ENCODE measurements around the gene PIM2.

DNA sequence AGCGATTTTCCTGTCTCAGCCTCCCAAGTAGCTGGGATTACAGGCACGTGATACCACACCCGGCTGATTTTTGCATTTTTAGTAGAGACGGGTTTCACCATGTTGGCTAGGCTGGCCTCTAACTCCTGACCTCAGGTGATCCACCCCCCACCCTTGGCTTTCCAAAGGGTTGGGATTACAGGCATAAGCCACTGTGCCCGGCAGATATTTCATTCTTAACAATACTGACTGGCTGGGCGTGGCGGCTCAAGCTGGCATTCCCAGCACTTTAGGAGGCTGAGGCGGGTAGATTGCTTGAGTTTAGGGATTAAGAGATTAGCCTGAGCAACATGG, 19.8 kb downstream of the PIM2 start:
- TF ChIP-seq POLR2A (IDR thresholded peaks at IDR 0.05; ENCODE audit: borderline replicate concordance, extremely low read depth, insufficient read depth, insufficient read length) (no peak), EZH2 (IDR thresholded peaks at IDR 0.05) (no peak), EZH2phosphoT487 (IDR thresholded peaks at IDR 0.05; ENCODE audit: borderline replicate concordance) (no peak), REST (IDR thresholded peaks at IDR 0.05; ENCODE audit: low read depth) (no peak), ZBTB33 (IDR thresholded peaks at IDR 0.05; ENCODE audit: extremely low read depth, insufficient replicate concordance, low read length) (no peak), EGR1 (IDR thresholded peaks at IDR 0.05; ENCODE audit: low read depth) (no peak), SIN3A (IDR thresholded peaks at IDR 0.05; ENCODE audit: low read depth) (no peak), JUND (IDR thresholded peaks at IDR 0.05) (no peak)
- TF ChIP-seq, protein P1, sequence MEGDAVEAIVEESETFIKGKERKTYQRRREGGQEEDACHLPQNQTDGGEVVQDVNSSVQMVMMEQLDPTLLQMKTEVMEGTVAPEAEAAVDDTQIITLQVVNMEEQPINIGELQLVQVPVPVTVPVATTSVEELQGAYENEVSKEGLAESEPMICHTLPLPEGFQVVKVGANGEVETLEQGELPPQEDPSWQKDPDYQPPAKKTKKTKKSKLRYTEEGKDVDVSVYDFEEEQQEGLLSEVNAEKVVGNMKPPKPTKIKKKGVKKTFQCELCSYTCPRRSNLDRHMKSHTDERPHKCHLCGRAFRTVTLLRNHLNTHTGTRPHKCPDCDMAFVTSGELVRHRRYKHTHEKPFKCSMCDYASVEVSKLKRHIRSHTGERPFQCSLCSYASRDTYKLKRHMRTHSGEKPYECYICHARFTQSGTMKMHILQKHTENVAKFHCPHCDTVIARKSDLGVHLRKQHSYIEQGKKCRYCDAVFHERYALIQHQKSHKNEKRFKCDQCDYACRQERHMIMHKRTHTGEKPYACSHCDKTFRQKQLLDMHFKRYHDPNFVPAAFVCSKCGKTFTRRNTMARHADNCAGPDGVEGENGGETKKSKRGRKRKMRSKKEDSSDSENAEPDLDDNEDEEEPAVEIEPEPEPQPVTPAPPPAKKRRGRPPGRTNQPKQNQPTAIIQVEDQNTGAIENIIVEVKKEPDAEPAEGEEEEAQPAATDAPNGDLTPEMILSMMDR (IDR thresholded peaks at IDR 0.05 in 2 of 3, conservative IDR thresholded peaks at IDR 0.05 in 1 of 3; ENCODE audit: borderline replicate concordance in 1 of 3, insufficient read depth in 1 of 3, low read depth in 2 of 3, low read length in 2 of 3) = no peak
